Suppressor macrophage treated with lipopolysaccharide for 1 hour (primary cell): ENCODE results near the gene SRSF7.

Source experiments
- DNase-seq, 3 donors: peaks; one replicate each; pipeline ENCODE4 v3.0.0-alpha.2; 2020 to 2022

SRSF7 gene

GRCh38 chr2:38700113-38700785 lies 50.9 kb downstream of the SRSF7 start:
- no peak for DNase-seq

- no peak for DNase-seq
These were observed 52.6 kb downstream of the SRSF7 start for GRCh38 chr2:38698467-38699003.

DNA sequence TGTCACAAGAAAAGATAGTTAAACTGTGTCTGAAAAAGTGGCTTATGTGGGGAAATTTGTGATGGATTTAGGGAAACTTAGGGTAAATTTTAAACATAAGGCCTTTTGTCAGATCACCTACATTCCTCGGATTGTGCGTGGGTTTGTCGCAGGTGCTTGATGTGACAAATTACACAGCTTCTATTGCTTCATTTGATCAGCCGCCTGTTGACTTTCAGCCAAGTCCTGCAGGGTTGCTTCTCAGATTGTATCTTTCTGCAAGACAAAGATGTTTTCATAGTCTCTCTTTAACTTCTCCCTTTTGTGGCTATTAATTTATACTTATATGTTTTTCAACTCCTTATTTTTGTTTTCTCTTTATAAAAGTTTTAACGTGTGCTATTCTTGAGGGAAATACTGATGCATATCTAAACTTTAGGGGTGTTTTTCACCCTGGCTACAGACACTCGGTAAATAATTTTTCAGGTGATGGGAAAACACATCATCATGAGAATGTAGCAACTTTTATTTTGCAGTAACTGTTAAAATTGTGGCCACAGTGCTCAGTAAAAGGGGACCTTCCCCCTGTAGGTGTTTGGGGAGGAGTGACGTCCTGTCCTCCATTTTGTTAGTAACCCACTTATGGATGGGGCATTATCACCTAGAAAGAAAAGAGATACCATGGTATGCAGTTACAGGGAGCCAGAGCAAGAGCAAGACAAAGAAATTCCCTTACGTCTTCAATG lies 53.9 kb downstream of the SRSF7 start:
- no peak for DNase-seq
